HAP-1 (cell line): ENCODE data around the gene MESD.

Experiments used
- DNase-seq, 2 experiments: peaks; one replicate each; pipeline ENCODE4 v3.0.0-alpha.2; 2016 to 2020; ENCODE audit warnings: low spot score in 2 of 2
- H3K27me3 ChIP-seq: fragments of 250-450 bp; sonication (Bioruptor Pico); 2 replicates; pipeline ENCODE4 v1.5.1; 2020; ENCODE audit warnings: low read depth, mild to moderate bottlenecking, moderate library complexity
- H3K36me3 ChIP-seq: fragments of 250-450 bp; sonication (Bioruptor Pico); replicated peaks from 2 replicates; pipeline ENCODE4 v1.5.1; 2020; ENCODE audit warnings: mild to moderate bottlenecking
- H3K4me1 ChIP-seq: fragments of 250-450 bp; sonication (Bioruptor Pico); 2 replicates; pipeline ENCODE4 v1.5.1; 2020; ENCODE audit warnings: mild to moderate bottlenecking
- H3K4me3 ChIP-seq: fragments of 250-450 bp; sonication (Bioruptor Pico); 2 replicates; pipeline ENCODE4 v1.5.1; 2020; ENCODE audit warnings: mild to moderate bottlenecking, moderate library complexity
- H3K9me3 ChIP-seq: fragments of 250-450 bp; sonication (Bioruptor Pico); 2 replicates; pipeline ENCODE4 v1.5.1; 2020; ENCODE audit warnings: mild to moderate bottlenecking, moderate library complexity
- in situ Hi-C: fragments of 300-500 bp; cut with MboI; formaldehyde crosslinking; loops from 3 replicates; pipeline ENCODE4 v1.14.3; 2020; ENCODE audit warnings: low sequenced_read_pairs, inconsistent platforms, mixed read lengths

The MESD gene

GRCh38 chr15:81024265-81024872 is 34.8 kb upstream of the MESD start:
- in situ Hi-C loops = no loop called here
- no peak for DNase-seq
- Histone ChIP-seq H3K27me3 (no peaks in the 10 kb centered on the region), H3K4me1 (no peaks in the 10 kb centered on the region), H3K9me3 (no peaks in the 10 kb centered on the region), H3K4me3 (no peak overlapping the region), H3K36me3 (no peaks in the 10 kb centered on the region)

GRCh38 chr15:81023483-81024264 is 34.1 kb upstream of the MESD start:
- no peaks in the 10 kb centered on the region for H3K36me3 ChIP-seq
- H3K4me3 ChIP-seq = no peak overlapping the region
- no peak for DNase-seq
- H3K27me3 ChIP-seq = no peaks in the 10 kb centered on the region
- H3K9me3 ChIP-seq = no peaks in the 10 kb centered on the region
- in situ Hi-C loops = no loop called here
- no peaks in the 10 kb centered on the region for H3K4me1 ChIP-seq

- Histone ChIP-seq H3K4me1 (no peaks in the 10 kb centered on the region), H3K36me3 (no peaks in the 10 kb centered on the region), H3K27me3 (no peaks in the 10 kb centered on the region), H3K4me3 (no peak overlapping the region), H3K9me3 (no peaks in the 10 kb centered on the region)
- DNase-seq = no peak
- in situ Hi-C loops = no loop called here
Measured at GRCh38 chr15:81021321-81021720, 31.7 kb upstream of the MESD start.

GRCh38 chr15:81018197-81018596 is 28.6 kb upstream of the MESD start:
- Histone ChIP-seq H3K36me3 (no peaks in the 10 kb centered on the region), H3K4me1 (no peaks in the 10 kb centered on the region; the same call in 1 of the 2 replicates), H3K9me3 (no peaks in the 10 kb centered on the region), H3K4me3 (no peak overlapping the region), H3K27me3 (no peaks in the 10 kb centered on the region)
- DNase-seq = no peak
- in situ Hi-C loops = no loop called here

- Histone ChIP-seq H3K4me1 (no peaks in the 10 kb centered on the region; the same call in 1 of the 2 replicates), H3K27me3 (no peaks in the 10 kb centered on the region), H3K4me3 (no peak overlapping the region), H3K9me3 (no peaks in the 10 kb centered on the region), H3K36me3 (no peaks in the 10 kb centered on the region)
- in situ Hi-C loops = no loop called here
- DNase-seq = no peak
Measured at GRCh38 chr15:81016489-81017068, 27.0 kb upstream of the MESD start.

- Histone ChIP-seq H3K27me3 (no peaks in the 10 kb centered on the region), H3K36me3 (no peaks in the 10 kb centered on the region), H3K4me1 (no peaks in the 10 kb centered on the region; the same call in 1 of the 2 replicates), H3K4me3 (no peak overlapping the region), H3K9me3 (no peaks in the 10 kb centered on the region)
- in situ Hi-C loops = no loop called here
- DNase-seq = no peak
Measured at GRCh38 chr15:81015621-81016488, 26.2 kb upstream of the MESD start.

- H3K27me3 ChIP-seq = no peaks in the 10 kb centered on the region
- DNase-seq = no peak
- in situ Hi-C loops = no loop called here
- H3K4me3 ChIP-seq = no peak overlapping the region
- H3K36me3 ChIP-seq = no peaks in the 10 kb centered on the region
- no peaks in the 10 kb centered on the region; the same call in 1 of the 2 replicates for H3K4me1 ChIP-seq
- H3K9me3 ChIP-seq = no peaks in the 10 kb centered on the region
Measured at GRCh38 chr15:81014446-81015093, 25.0 kb upstream of the MESD start.

GRCh38 chr15:81013396-81013929 is 23.8 kb upstream of the MESD start:
- in situ Hi-C loops = no loop called here
- H3K9me3 ChIP-seq = no peaks in the 10 kb centered on the region
- DNase-seq = no peak
- no peaks in the 10 kb centered on the region; the same call in 1 of the 2 replicates for H3K4me1 ChIP-seq
- H3K4me3 ChIP-seq = no peak overlapping the region
- H3K36me3 ChIP-seq = no peaks in the 10 kb centered on the region
- no peaks in the 10 kb centered on the region for H3K27me3 ChIP-seq

DNA sequence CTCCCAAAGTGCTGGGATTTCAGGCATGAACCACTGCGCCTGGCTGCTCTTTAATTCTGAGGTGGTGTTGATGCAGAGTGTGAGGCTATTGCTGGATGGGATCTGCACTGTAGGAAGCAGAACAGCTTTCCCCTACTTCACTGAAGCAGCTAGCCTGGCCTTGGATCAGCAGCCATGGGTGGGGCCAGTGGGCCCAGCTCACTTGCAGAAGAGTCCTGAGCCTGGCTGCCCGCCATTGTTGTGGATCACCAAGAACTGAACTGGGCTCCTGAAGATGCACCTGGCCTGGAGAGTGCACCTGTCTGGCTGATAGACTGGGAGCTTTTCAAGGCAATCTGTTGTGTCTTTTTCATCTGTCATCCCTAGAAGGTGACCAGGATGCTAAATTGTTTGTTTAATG is 23.0 kb upstream of the MESD start:
- no peak for DNase-seq
- in situ Hi-C loops = no loop called here
- Histone ChIP-seq H3K27me3 (no peaks in the 10 kb centered on the region), H3K4me1 (no peaks in the 10 kb centered on the region; the same call in 1 of the 2 replicates), H3K4me3 (no peak overlapping the region), H3K36me3 (no peaks in the 10 kb centered on the region), H3K9me3 (no peaks in the 10 kb centered on the region)

- DNase-seq = no peak
- H3K27me3 ChIP-seq = no peaks in the 10 kb centered on the region
- in situ Hi-C loops = no loop called here
Measured at GRCh38 chr15:81011593-81011992, 22.0 kb upstream of the MESD start.

GRCh38 chr15:81010086-81010485 is 20.5 kb upstream of the MESD start:
- Histone ChIP-seq H3K36me3 (no peaks in the 10 kb centered on the region), H3K4me3 (no peak overlapping the region), H3K27me3 (no peaks in the 10 kb centered on the region), H3K4me1 (no peaks in the 10 kb centered on the region), H3K9me3 (no peaks in the 10 kb centered on the region)
- in situ Hi-C loops = no loop called here
- DNase-seq = no peak

More at GRCh38 chr15:81011593-81011992, 22.0 kb upstream of the MESD start:
- Histone ChIP-seq H3K4me1 (no peaks in the 10 kb centered on the region; the same call in 1 of the 2 replicates), H3K36me3 (no peaks in the 10 kb centered on the region), H3K4me3 (no peak overlapping the region), H3K9me3 (no peaks in the 10 kb centered on the region)

- Histone ChIP-seq H3K36me3 (no peaks in the 10 kb centered on the region; the same call in 1 of the 2 replicates), H3K9me3 (no peaks in the 10 kb centered on the region), H3K4me3 (no peak overlapping the region), H3K4me1 (peaks cover 12% of the 10 kb centered on the region), H3K27me3 (no peaks in the 10 kb centered on the region)
- in situ Hi-C loops = no loop called here
- DNase-seq = no peak
Measured at GRCh38 chr15:81008312-81008711, 18.7 kb upstream of the MESD start.
